Measurements from ENCODE around the gene ABLIM2.

The ABLIM2 gene

GRCh38 chr4:8093587-8094274, 64.9 kb downstream of the ABLIM2 start:
- no peaks in the 10 kb centered on the region for H3K36me3 ChIP-seq (replicated peaks; ENCODE audit: insufficient read depth, low read length)
- no peak overlapping the region for H3K4me2 ChIP-seq (ENCODE audit: low read depth, low read length)
- no peak overlapping the region for H3K4me3 ChIP-seq (ENCODE audit: low read length)
- H3K27ac ChIP-seq (ENCODE audit: low read length) = no peak overlapping the region
- DNase-seq = no peak
- H2AFZ ChIP-seq (ENCODE audit: low read length) = no peak overlapping the region
- peaks cover 77% of the 10 kb centered on the region for H3K27me3 ChIP-seq (replicated peaks; ENCODE audit: insufficient read depth, low read length)
- H3K9ac ChIP-seq (ENCODE audit: low read length) = no peak overlapping the region
- no peaks in the 10 kb centered on the region for H3K4me1 ChIP-seq (ENCODE audit: low read length)
- H3K9me3 ChIP-seq (replicated peaks; ENCODE audit: insufficient read depth, low read length) = no peaks in the 10 kb centered on the region
- no peaks in the 10 kb centered on the region for H3K9me2 ChIP-seq (replicated peaks; ENCODE audit: insufficient read depth, low read length)
- H4K20me1 ChIP-seq (ENCODE audit: insufficient read depth, low read length) = no peaks in the 10 kb centered on the region
- TF ChIP-seq EZH2phosphoT487 (IDR thresholded peaks at IDR 0.05; ENCODE audit: low read length) (no peak), CTCF (IDR thresholded peaks at IDR 0.05; ENCODE audit: low read length) (no peak), EZH2 (optimal IDR thresholded peaks at IDR 0.05; ENCODE audit: low read depth, low read length) (no peak)
- H3F3A ChIP-seq (ENCODE audit: insufficient read depth, low read length) = no peaks in the 10 kb centered on the region
- no peaks in the 10 kb centered on the region for H3K79me2 ChIP-seq (ENCODE audit: low read length)

GRCh38 chr4:8092282-8092681, 66.3 kb downstream of the ABLIM2 start:
- no peak overlapping the region for H3K4me2 ChIP-seq (ENCODE audit: low read depth, low read length)
- no peaks in the 10 kb centered on the region for H3K4me1 ChIP-seq (ENCODE audit: low read length)
- TF ChIP-seq EZH2 (optimal IDR thresholded peaks at IDR 0.05; ENCODE audit: low read depth, low read length) (no peak), EZH2phosphoT487 (IDR thresholded peaks at IDR 0.05; ENCODE audit: low read length) (no peak), CTCF (IDR thresholded peaks at IDR 0.05; ENCODE audit: low read length) (no peak)

GRCh38 chr4:8090744-8091301, 67.8 kb downstream of the ABLIM2 start:
- Histone ChIP-seq H4K20me1 (ENCODE audit: insufficient read depth, low read length) (no peaks in the 10 kb centered on the region), H3K4me2 (ENCODE audit: low read depth, low read length) (no peak overlapping the region), H3K9me2 (replicated peaks; ENCODE audit: insufficient read depth, low read length) (no peaks in the 10 kb centered on the region), H3K4me1 (ENCODE audit: low read length) (no peaks in the 10 kb centered on the region), H3K27me3 (replicated peaks; ENCODE audit: insufficient read depth, low read length) (peaks cover 71% of the 10 kb centered on the region), H3K9me3 (replicated peaks; ENCODE audit: insufficient read depth, low read length) (no peaks in the 10 kb centered on the region), H3K79me2 (ENCODE audit: low read length) (no peaks in the 10 kb centered on the region), H3K9ac (ENCODE audit: low read length) (no peak overlapping the region), H3K4me3 (ENCODE audit: low read length) (no peak overlapping the region), H3K27ac (ENCODE audit: low read length) (no peak overlapping the region), H2AFZ (ENCODE audit: low read length) (no peak overlapping the region), H3F3A (ENCODE audit: insufficient read depth, low read length) (no peaks in the 10 kb centered on the region), H3K36me3 (replicated peaks; ENCODE audit: insufficient read depth, low read length) (no peaks in the 10 kb centered on the region)
- no peak for TF ChIP-seq CTCF (IDR thresholded peaks at IDR 0.05; ENCODE audit: low read length)
- TF ChIP-seq EZH2 (optimal IDR thresholded peaks at IDR 0.05; ENCODE audit: low read depth, low read length) = no peak
- no peak for TF ChIP-seq EZH2phosphoT487 (IDR thresholded peaks at IDR 0.05; ENCODE audit: low read length)
- DNase-seq = no peak

More at GRCh38 chr4:8092282-8092681, 66.3 kb downstream of the ABLIM2 start:
- Histone ChIP-seq H3K27ac (ENCODE audit: low read length) (no peak overlapping the region), H3K36me3 (replicated peaks; ENCODE audit: insufficient read depth, low read length) (no peaks in the 10 kb centered on the region), H3K79me2 (ENCODE audit: low read length) (no peaks in the 10 kb centered on the region), H3K4me3 (ENCODE audit: low read length) (no peak overlapping the region), H4K20me1 (ENCODE audit: insufficient read depth, low read length) (no peaks in the 10 kb centered on the region), H2AFZ (ENCODE audit: low read length) (no peak overlapping the region), H3K27me3 (replicated peaks; ENCODE audit: insufficient read depth, low read length) (peaks cover 74% of the 10 kb centered on the region), H3K9me2 (replicated peaks; ENCODE audit: insufficient read depth, low read length) (no peaks in the 10 kb centered on the region), H3K9ac (ENCODE audit: low read length) (no peak overlapping the region), H3F3A (ENCODE audit: insufficient read depth, low read length) (no peaks in the 10 kb centered on the region), H3K9me3 (replicated peaks; ENCODE audit: insufficient read depth, low read length) (no peaks in the 10 kb centered on the region)
- DNase-seq = no peak
